Neural cell (in vitro differentiated cells): ENCODE measurements around the gene MCMBP.

ENCODE experiments used
- CTCF ChIP-seq: fragments of 450-650 bp; IDR thresholded peaks from 2 replicates; pipeline ENCODE4 v1.5.1; 2014; ENCODE audit warnings: antibody characterized with exemption, mild to moderate bottlenecking, moderate library complexity; ENCODE audit not compliant: poor library complexity, severe bottlenecking
- POLR2AphosphoS5 ChIP-seq: IDR thresholded peaks from 2 replicates; pipeline ENCODE4 v1.6.1; 2012
- REST ChIP-seq: IDR thresholded peaks from 2 replicates; pipeline ENCODE4 v1.6.1; 2012; ENCODE audit warnings: borderline replicate concordance

GRCh38 chr10:119826771-119827170 is 45.9 kb downstream of the MCMBP start:
- TF ChIP-seq POLR2AphosphoS5 (no peak), CTCF (no peak), REST (no peak)
